Measurements from ENCODE around the gene SBF2. TPM values are rescaled to one million over a fixed set of nuclear protein-coding genes. Genes with fewer than 3 reads are reported as not detected.

SBF2 gene
- total RNA-seq, 1 experiment from 2014 or later = 31.3 TPM

DNA sequence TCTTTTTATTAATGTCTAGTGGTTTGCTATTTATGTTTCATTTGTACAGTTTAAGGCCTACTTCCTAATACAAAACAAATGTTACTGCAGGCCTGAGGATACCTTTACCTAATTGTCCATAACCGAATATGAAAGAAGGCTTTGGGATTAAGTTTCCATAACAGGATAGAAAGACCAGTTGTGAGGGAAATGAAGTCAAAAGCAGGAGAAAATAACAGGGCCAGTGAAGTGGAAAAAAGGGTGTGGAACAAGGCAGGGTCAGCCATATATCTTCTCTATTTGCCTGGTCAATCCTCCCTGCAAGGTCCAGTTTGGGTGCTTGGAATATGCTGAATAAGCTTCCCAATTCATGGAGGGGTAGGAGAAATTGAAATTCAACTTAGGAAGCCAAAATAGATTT is 418.6 kb downstream of the SBF2 start:
- no TSS peak for BruUV-seq (replicated peaks)
- H3K27ac ChIP-seq (ENCODE audit: low read length) = peak overlapping the region; percentile 32

DNA sequence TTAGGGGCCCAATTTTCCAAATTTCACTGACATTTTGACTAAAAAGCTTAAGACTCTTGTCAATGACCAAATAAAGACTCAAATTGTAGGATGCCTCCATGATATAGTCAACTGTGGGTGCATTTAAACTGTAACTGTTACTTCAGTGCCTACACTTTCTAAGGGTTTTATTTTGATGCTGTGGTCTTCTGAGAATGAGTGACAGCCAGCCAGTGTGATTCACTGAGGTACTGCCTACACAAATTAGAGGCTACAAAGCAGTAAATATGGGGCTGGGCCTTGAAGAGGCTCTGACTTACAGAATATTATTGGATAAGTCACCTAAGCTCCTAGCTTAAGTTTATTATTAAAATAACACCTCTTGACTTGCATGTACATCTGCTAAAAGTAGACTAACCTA is 419.6 kb downstream of the SBF2 start:
- no peak overlapping the region for H3K4me2 ChIP-seq (ENCODE audit: low read length)

More for the DNA sequence above, 418.6 kb downstream of the SBF2 start:
- intact Hi-C loops (cut with micrococcal nuclease) = no loop called here
- Histone ChIP-seq H3K27me3 (ENCODE audit: low read length) (no peaks in the 10 kb centered on the region), H3K4me1 (ENCODE audit: insufficient read depth, low read length) (peaks cover 16% of the 10 kb centered on the region), H3K9me2 (replicated peaks; ENCODE audit: low read length) (no peaks in the 10 kb centered on the region), H3K4me2 (ENCODE audit: low read length) (peak overlapping the region; percentile 39), H3K9me3 (ENCODE audit: low read length) (no peaks in the 10 kb centered on the region), H4K20me1 (ENCODE audit: low read length) (no peaks in the 10 kb centered on the region), H3K79me2 (ENCODE audit: low read length) (no peaks in the 10 kb centered on the region), H3K9ac (ENCODE audit: low read length) (no peak overlapping the region), H3K4me3 (ENCODE audit: low read length) (no peak overlapping the region), H2AFZ (ENCODE audit: low read length) (no peak overlapping the region), H3F3A (ENCODE audit: low read length, unreplicated experiment) (no peaks in the 10 kb centered on the region), H3K36me3 (ENCODE audit: low read depth, low read length) (no peaks in the 10 kb centered on the region)
- POLR2A ChIA-PET (ENCODE audit: unreplicated experiment) = no interaction called here
- TF ChIP-seq EZH2 (IDR thresholded peaks at IDR 0.05; ENCODE audit: low read length, unreplicated experiment) (no peak), EZH2phosphoT487 (IDR thresholded peaks at IDR 0.05; ENCODE audit: borderline replicate concordance, low read length) (no peak), CTCF (conservative IDR thresholded peaks at IDR 0.05; ENCODE audit: low read depth, low read length) (no peak)
- no peak for DNase-seq
- no peak for ATAC-seq
- CTCF ChIA-PET = interaction anchor here (1.0 kb wide), 1 partner anchor 116 kb away, joined by 3 read pairs; no protein-coding TSS in a partner anchor

More for the DNA sequence above, 419.6 kb downstream of the SBF2 start:
- H3K9me2 ChIP-seq (replicated peaks; ENCODE audit: low read length) = no peaks in the 10 kb centered on the region
- DNase-seq (no peak), ATAC-seq (no peak)
- H3K27ac ChIP-seq (ENCODE audit: low read length) = no peak overlapping the region
- CTCF ChIA-PET = no interaction called here
- H3K4me1 ChIP-seq (ENCODE audit: insufficient read depth, low read length) = peaks cover 16% of the 10 kb centered on the region
- no peaks in the 10 kb centered on the region for H3K9me3 ChIP-seq (ENCODE audit: low read length)
- intact Hi-C loops (cut with micrococcal nuclease) = no loop called here
- no peaks in the 10 kb centered on the region for H3K27me3 ChIP-seq (ENCODE audit: low read length)
- no TSS peak for BruUV-seq (replicated peaks)
- H3K36me3 ChIP-seq (ENCODE audit: low read depth, low read length) = no peaks in the 10 kb centered on the region
- no peaks in the 10 kb centered on the region for H3K79me2 ChIP-seq (ENCODE audit: low read length)
- H3K9ac ChIP-seq (ENCODE audit: low read length) = no peak overlapping the region
- TF ChIP-seq EZH2phosphoT487 (IDR thresholded peaks at IDR 0.05; ENCODE audit: borderline replicate concordance, low read length) (no peak), CTCF (conservative IDR thresholded peaks at IDR 0.05; ENCODE audit: low read depth, low read length) (no peak), EZH2 (IDR thresholded peaks at IDR 0.05; ENCODE audit: low read length, unreplicated experiment) (no peak)
- POLR2A ChIA-PET (ENCODE audit: unreplicated experiment) = no interaction called here
- no peak overlapping the region for H2AFZ ChIP-seq (ENCODE audit: low read length)
- H3F3A ChIP-seq (ENCODE audit: low read length, unreplicated experiment) = no peaks in the 10 kb centered on the region
- no peaks in the 10 kb centered on the region for H4K20me1 ChIP-seq (ENCODE audit: low read length)
- no peak overlapping the region for H3K4me3 ChIP-seq (ENCODE audit: low read length)
